NCI-H2171 treated with DMSO at 0.1 percent for 48 hours (cell line): ENCODE data around the gene ZP2.
"Not testable (repeated sequence)": the region's sequence is repeated elsewhere in the genome, so short reads cannot be mapped to it uniquely, and the experiment has no call there.

Experiments
- DNase-seq: peaks from one replicate; lab custom pipeline; 2025; lab: John Stamatoyannopoulos, UW

Gene ZP2

DNA sequence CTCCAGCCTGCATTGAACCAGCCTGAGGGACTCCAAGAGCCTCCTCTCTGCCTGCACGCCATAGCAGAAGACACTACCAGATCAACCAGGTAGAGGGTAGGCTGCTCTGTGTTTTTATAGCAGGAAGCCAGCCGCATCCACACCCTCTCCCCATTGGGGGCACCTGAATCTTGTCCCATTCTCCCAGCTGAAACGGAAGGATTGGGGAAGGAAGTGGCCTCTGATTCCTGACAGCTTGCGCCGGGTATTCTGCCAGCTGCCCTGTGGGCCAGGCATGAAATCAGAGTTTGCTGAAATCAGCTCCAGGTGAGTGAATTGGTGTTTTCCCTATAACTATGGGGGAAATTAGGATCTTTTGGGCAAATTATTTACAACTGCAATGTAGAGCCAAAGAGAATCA is at the start of gene ZP2:
Gene ZP2 (minus strand): TSS at position 89 of the 400 bp plus-strand sequence. CDS start 27 bp downstream, at position 62.
- no peak for DNase-seq

DNA sequence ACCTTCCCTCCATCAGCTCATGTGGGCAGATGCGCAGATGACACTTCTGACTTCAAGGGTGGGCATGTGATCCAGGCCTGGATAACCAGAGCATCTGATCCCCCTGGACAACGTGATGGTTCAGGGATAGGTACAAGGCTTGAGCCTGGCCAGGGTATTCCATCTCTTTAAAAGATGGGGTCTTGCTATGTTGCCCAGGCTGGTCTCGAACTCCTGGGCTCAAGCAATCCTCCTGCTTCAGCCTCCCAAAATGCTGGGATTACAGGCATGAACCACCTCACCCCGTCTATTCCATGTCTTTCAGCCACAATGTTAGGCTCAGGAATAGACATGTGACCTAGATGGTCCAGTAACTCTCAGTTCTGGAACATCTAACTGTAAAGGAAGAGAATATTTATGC is 45.9 kb upstream of the ZP2 start:
- DNase-seq = no peak

DNA sequence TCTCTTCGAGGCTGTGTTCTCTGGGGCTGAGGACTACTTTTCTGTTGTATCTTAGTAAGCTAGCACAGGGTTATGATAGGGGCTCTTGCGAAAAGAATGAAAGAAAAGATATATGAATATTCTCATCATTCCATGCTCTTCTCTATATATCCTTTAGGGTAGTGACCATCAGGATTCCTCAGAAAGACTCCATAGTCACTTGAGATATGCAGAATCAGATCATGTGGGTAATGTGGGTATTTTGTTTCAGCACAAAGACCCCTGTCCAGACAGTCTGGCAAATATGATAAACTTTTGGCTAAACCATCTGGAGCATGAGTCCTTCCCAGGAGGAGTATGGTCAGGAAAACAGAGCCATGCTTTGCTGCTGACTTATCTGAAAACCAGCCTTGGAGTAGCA is 45.3 kb upstream of the ZP2 start:
- DNase-seq = no peak

DNA sequence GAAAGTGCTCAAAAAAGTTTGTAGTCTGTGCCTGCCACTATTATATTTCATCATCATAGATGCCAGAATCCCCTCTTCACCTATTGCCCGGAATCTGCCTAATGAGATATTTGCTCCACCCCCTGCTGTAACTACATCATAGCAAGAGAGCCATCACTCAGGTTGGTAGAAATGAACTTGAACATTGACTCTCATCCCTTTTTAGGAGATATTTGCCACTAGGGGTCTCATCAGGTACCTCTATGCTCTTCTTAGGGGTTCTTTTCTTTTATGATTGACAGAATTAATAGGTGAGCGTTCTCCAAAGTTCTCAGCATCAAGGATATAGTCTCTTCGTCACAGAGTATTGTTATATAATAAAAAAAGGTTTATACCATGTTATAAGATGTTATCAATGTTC is 42.1 kb upstream of the ZP2 start:
- DNase-seq = no peak

DNA sequence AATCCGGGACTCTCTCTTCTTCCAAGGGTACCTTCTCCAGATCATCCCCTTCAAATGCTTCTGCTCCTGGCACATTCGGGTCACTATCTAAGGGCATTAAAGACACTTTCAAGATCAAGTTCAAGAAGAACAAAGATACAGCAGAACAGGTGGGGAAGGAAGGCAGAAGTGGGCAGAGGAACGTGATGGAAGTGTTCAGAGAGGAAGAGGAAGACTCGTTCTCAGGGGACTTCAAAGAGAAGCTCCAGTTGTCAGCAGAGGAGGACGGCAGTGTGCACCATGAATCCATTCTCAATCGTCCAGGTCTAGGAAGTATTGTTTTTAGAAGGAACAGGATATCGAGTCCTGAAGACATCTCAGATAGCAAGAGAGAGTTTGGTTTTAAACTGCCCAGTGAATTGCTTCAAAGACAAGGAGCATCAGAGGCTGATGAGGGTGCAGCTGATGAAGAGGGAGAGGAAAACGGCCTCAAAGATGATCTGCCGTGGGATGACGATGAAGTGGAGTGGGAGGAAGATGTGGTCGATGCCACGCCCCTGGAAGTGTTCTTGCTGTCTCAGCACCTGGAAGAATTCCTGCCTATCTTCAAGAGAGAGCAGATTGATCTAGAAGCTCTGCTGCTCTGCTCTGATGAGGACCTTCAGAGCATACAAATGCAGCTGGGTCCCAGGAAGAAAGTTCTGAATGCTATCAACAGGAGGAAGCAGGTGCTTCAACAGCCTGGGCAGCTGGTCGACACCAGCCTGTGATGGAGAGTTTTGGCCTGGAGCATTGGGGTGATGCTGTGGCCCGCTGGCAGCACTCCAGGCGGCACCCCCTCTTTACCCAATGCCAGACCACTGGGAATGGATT is 38.9 kb upstream of the ZP2 start:
- DNase-seq = no peak

DNA sequence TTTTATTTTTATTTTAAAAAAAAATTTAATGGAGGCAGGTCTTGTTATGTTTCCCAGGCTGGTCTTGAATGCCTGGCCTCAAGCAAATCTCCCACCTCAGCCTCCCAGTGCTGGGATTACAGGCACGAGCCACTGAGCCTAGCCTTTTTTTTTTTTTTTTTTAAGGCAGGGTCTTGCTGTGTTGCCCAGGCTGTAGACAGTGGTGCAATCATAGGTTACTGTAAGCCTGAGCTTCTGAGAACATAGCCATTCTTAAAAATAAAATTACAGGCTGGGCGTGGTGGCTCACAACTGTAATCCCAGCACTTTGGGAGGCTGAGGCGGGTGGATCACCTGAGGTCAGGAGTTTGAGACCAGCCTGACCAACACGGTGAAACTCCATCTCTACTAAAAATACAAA is 36.8 kb upstream of the ZP2 start:
- DNase-seq = not testable (repeated sequence)

DNA sequence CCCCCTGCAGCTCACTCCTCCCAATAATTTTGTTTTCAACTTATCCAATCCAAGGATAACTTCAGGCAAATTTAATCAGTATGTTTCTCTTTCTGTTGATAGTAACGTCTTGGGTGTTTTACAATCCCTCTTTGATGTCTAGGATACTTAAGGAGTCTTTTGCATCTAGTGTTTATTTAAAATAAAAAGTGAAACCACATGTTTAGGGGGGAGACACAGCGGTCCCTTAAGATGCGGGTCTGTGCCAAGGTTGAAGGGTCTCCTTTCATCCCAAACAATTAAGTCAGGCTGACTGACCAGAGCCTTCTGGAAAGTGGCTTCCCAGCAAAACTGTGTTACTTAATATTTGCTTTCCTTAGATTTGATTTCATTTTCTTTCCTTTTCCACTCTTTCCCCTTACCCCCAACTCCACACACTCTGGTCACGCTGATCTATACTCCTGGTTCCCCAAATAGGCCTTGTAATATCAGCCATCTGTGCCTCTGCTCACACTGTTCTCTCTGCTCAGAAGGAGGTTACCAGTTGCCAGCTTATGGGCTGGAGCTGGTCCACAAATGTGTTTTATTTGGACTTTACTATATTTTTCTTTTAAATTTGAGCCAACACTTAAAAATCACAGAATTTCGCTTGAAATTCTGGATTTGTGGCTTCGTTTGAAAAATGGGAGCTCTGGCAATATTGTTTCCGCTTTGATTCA is 33.3 kb upstream of the ZP2 start:
- no peak for DNase-seq

DNA sequence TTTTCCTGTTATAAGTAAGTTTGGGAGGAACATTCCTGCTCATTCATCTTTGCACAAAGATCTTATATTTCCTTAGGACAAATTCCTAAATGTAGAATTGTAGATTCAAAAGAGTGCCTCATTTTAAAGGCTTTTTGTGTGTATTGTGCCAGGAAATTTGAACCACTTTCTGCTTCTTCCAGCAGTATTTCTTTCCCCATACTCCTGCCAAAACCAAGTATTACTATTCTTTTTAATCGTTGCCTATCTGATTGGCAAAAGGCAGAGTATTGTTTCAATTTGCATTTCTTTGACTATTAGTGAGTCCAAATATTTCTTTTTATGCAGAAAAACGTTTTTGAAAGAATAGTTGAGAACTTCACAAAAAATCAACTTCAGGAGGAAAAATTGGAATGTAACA is 31.4 kb upstream of the ZP2 start:
- DNase-seq = no peak

DNA sequence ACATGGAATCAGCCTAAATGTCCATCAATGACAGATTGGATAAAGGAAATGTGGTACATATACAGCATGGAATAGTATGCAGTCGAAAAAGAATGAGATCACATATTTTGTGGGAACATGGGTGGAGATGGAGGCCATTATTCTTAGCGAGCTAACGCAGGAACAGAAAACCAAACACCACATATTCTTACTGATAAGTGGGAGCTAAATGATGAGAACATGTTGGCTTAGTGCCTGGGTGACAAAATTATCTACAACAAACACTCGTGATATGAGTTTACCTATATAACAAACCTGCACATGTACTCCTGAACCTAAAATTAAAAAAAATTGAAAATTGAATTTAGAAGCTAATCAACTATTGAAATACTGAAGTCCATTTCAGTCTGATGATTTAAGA is 28.3 kb upstream of the ZP2 start:
- no peak for DNase-seq

DNA sequence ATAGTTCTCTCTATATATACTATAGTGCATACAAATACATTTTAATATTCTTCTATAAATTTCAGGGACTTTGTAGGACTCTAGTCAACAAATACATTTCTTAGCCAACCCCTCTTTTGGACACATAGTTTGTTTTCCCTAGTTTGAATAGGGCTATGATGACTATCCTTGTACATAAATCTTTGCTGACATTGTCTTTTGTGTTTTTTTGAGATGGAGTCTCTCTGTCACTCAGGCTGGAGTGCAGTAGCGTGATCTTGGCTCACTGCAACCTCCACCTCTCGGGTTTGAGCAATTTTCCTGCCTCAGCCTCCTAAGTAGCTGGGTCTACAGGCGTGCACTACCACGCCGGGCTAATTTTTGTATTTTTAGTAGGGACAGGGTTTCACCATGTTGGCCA is 25.5 kb upstream of the ZP2 start:
- DNase-seq = no peak

DNA sequence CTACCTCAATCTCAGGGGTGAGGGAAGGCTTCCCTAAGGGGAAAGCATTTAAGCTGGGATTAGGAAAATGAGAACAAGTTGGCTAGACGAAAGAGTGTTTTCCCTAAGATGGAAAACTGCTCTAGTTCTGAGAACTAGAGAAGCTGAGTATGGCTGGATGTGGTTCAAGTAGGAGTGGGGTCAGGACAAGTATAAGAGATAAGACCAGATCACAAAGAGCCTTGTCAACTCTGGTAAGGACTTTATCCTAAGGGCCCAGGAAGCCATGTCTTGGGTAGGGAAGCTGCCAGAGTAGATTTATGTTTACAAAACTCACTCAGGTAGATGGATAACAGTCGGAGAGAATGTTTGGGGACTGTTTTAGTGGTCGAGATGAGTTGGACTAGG is 23.8 kb upstream of the ZP2 start:
- DNase-seq = no peak

DNA sequence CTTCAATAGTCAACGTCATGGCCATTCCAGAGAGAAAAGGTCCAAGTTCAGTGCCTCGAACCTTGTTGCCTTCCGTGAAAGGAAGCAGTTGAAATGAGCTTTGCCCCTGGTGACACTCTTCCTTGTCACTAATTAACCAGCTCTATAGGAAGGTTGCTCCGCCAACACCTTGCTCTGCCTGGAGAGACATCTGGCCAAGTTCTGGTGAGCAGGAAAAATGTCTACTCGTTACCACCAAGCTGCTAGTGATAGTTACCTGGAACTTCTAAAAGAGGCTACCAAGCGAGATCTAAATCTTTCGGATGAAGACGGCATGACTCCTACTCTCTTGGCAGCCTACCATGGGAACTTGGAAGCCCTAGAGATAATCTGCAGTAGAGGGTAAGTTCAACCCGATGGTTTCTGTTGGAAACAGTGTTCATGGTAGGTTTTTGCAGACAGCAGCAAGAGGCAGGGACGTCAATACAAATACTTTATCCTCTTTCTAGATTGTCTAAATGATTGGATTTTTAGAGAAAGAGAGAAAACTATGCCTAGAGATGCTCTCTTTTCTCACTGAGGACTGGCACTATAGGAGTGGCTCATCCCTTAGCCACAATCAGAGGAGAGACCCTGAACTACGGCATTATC is 22.3 kb upstream of the ZP2 start, which contains the start of gene ANKS4B:
Gene ANKS4B (plus strand): TSS at position 179 of the 630 bp plus-strand sequence. CDS start 39 bp downstream, at position 218.
- no peak for DNase-seq

DNA sequence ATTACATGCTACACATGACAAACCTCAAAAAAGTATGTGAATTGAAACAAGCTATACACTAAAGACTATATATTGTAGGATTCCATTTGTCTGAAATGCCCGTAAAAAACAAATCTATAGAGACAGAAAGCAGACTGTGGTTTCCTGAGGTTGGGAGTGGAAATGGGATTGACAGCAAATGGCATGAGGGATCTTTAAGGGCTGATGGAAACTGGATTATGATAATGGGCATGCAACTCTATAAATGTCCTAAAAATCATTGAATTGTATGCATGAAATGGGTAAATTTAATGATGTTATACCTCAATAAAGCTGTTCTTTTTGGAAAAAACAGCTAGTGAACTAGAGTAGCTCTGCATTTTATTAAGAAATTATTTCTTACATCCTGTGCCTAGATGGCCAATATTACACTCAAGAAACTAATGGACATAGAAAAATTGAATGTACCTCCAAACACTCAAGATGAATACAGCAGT is 21.7 kb upstream of the ZP2 start:
- DNase-seq = no peak

DNA sequence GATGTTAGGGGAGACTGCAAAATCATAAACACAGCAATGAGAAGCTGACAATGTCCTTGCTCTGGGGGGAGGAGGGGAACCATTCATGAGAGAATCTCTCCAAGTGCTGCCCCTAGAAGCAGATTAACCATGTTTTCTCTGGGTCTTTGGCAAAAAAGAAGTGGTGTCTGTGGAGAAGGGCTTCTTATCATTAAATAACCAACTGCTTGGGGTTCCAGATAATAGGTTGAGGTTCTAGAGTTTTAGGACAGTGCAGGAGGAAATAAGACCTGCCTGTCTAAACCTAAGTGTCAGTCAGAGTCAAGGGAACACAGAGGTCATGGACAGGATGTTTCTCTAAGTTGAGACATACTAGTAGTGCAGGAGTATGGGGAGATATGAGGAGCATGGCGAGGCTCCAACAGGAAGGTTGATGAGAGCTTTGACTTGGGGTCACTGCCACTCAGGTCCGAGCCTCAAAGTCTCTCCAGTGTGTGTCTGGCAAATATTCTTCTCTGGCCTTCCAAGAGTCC is 17.0 kb upstream of the ZP2 start:
- DNase-seq = no peak

DNA sequence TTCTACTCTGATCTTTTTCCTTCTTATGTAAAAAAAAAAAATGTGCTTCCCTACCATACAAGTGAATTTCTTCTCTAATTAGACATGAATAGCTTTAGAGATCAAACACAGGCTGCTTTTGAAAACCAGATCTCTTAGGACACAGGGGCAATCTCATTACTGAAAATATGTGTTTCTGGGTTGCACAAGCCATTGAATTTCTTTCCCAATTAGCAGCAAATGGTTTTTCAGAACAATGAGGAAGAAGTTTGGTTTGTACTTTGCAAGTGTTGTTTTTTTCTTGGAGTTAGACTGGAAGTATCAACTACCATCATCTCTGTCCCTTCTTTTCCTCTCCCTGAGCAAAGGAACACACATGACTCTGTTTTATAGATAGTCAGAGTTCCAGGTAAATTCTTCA is 16.5 kb upstream of the ZP2 start:
- no peak for DNase-seq

DNA sequence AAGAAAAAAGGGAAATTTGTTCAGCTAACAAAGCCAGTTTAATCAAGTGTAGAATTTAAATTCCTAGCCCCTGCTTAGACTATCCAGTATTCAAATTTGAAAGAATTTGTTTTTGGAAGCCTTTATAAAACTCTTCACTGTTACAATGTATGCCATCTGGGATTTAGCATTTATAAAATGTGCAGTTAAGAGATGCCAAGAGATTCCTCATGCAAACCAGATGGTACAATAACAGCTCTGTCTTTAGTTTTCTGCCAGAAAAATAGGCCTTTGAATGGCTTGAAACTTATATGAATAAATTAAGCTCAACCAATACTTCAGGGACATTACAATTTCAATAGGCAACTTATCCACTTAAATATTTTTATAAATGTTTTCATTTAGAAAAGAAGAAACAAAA is 15.4 kb upstream of the ZP2 start:
- DNase-seq = no peak

DNA sequence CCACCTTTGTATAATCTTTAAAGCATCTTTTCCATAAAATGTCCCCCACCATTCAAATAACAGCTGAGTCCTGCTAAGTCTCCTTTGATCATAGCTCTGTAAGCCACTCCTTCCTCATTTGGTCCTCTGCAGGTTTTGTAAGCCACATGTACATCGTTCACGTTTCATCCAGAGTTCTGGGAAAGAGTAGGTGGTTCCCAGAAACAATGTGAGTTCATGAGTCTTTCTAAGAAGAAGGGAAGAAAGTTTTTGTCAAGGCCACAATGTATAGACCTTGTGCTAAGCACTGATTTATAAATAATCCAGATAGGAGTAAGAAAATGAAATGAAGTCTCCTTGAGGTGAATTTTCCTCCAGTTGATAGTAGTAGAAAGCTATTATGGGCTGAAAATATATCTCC is 13.4 kb upstream of the ZP2 start:
- DNase-seq = no peak

DNA sequence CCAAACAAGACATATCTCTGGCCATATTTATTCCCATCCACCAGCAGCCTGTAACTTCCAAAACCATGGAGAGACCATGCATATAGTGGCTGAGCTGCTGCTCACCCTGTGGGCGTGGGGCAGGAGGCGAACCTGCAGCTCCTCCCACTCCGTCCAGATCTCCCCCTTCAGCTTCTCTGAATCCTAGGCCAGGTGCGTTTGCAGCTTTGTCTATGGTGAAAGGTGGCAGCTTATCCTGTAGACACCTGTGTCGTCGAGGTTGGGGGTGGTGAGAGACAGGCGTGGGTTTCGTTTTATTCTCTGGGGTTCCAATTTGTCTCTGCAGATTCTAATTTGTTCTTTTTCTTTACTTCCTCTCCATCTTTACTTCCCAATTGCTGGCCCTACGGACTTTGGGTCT is 12.4 kb upstream of the ZP2 start:
- no peak for DNase-seq

DNA sequence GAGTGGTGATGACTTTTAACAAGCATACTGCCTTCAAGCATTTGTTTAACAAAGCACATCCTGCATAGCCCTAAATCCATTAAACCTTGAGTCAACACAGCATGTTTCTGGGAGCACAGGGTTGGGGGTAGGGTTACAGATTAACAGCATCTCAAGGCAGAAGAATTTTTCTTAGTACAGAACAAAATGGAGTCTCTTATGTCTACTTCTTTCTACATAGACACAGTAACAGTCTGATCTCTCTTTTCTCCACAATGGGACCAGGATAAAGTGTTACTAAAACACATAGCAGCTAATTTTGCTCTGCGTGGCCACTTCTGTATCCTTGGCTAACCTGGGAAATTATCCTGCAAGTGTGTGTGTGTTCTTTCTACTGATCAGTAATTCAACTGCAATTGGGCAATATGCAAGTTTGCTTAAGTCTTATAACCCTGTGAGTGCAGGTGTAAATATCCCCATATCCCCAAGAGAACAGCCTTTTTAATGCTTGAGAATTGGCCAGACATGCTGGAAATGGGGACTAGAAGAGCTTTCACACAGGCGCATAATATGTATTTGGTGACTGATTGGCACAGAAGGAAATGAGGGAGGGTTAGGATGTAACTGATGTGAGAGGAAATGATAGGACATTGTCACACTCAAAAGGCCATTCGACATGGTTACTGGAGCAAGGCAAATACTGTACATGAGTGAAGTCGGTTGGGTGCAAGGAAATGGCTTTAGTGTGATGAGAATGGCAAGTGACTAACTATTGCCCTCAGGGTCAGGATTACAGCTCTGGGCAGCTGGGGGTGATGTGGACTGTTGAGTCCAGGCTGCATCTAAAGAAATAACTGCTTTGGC is 11.3 kb upstream of the ZP2 start:
- no peak for DNase-seq

DNA sequence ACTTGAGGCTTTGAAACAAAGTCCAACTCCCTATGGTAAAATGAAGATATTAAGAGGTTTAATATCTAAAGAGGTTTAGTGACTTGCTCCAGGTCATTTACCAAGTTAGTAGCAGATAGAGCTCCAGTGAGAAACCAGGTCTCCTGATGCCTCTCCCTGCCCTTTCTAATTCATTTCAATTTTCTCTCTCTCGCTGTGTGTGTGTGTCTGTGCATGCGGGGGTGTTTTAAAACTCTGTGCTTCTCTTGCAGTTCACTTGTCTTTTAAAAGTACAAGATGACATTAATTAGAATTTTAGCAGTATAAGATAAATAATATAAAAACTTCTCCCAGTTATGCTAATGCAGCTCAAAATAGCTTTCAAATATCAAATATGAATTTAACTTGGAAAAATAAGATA is 8.2 kb upstream of the ZP2 start:
- DNase-seq = no peak

DNA sequence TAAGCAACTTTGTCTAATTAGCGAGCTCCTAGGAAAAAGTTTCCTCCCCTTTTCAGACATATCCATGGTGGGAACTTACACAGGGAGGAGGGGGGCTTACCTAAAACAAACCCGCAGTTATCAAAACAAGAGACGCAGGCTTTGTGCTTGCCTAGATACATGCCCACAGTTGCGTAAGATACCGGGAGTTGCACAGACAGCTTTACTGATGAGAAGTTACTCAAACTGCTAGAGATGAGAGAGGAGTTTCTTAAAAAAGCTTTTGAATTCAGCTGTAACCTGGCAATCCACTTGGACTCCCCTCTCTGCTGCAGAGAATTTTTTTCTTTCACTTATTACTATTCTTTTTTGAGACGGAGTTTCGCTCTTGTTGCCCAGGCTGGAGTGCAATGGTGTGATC is 6.8 kb upstream of the ZP2 start:
- DNase-seq = no peak

DNA sequence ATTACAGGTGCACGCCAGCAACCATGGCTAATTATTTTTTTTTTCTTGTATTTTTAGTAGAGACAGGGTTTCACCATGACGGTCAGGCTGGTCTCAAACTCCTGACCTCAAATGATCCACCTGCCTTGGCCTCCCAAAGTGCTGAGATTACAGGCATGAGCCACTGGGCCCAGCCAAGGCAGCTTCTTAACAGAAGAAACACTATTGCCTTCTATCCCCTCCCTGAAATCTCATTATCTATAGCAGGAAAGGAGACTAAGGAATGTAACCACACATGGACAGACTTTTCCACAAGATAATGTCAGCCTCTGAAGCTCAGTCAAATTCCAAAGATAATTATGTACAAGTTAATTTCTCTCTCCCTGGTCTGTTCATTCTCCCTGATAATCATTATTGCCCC is 5.7 kb upstream of the ZP2 start:
- DNase-seq = no peak
